Stimulated activated CD8-positive, alpha-beta memory T cell treated with anti-CD3 and anti-CD28 coated beads, Interleukin-15, amount 100 ng/mL, for 24 hours (primary cell): ENCODE measurements around the gene FRA10AC1.
"Not testable (repeated sequence)": the region's sequence is repeated elsewhere in the genome, so short reads cannot be mapped to it uniquely, and the experiment has no call there.

Source experiments
- DNase-seq: peaks from one replicate; pipeline ENCODE4 v3.0.0-alpha.2; 2020; ENCODE audit warnings: low read depth

The FRA10AC1 gene

DNA sequence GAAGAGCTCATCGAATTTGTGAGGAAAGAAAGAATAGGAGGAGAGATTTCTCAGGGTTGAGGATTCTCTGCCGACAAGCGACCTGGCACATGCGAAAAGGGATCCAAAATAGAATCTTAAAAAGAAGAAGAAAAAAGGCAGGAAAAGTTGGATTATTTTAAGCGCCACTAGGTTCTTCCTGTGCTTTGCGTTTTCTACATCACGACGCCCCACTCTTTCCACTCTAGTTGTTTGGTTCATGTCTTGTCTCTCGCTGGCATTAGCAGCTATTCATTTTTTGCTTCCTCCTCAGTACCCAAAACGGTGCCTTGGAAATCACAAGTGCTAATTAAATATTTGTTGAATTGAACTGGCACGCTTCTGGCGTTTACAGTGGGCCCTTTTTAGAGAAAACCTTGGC lies 674 bp upstream of the FRA10AC1 start:
- no peak for DNase-seq

DNA sequence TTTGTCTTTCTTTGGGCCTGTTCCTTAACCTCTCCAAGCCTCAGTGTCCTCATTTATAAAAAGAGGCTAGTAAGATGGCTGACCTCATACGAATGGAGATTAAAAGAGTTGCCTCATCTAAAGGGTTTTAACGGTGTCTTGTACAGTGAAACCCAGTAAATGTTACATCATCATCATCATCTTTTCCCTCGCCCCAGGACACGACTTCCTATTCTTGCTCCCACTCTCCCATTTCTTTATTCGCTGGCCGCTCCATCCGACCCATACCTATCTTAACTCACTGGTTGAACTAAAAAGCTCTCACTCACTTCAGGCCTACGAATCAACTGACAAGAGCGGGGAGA lies 554 bp downstream of the FRA10AC1 start:
- DNase-seq = no peak

GRCh38 chr10:93697207-93697606 lies 5.2 kb downstream of the FRA10AC1 start:
- no peak for DNase-seq

DNA sequence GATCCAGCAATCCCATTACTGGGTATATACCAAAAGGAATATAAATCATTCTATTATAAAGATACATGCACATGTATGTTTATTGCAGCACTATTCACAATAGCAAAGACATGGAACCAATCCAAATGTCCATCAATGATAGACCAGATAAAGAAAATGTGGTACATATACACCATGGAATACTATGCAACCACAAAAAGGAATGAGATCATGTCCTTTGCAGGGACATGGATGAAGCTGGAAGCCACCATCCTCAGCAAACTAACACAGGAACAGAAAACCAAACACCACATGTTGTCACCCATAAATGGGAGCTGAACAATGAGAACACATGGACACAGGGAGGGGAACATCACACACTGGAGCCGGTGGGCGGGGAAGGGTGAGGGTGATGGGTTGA lies 5.8 kb downstream of the FRA10AC1 start:
- not testable (repeated sequence) for DNase-seq

DNA sequence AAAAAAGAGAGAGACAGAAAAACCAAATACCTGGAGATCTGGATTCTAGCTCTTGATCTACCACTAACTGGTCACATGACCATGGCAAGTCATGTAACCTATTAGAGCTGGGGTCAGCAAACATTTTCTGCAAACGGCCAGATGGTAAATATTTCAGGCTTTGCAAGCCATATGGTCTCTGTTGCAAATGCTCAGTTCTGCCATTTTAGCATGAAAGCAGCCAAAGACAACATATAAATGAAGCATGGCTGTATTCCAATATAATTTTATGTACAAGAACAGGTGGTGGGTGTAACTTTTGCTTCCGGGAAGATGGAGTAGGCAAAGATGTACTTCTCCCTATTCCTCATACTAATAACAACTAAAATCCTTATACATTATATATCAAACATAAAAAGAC lies 6.7 kb downstream of the FRA10AC1 start:
- no peak for DNase-seq

- DNase-seq = no peak
Observed at GRCh38 chr10:93687737-93688136, 14.7 kb downstream of the FRA10AC1 start.

GRCh38 chr10:93680412-93681047 lies 21.9 kb downstream of the FRA10AC1 start:
- no peak for DNase-seq

- no peak for DNase-seq
Observed at GRCh38 chr10:93678805-93679587, 23.4 kb downstream of the FRA10AC1 start.

- DNase-seq = no peak
Observed at GRCh38 chr10:93678386-93678785, 24.0 kb downstream of the FRA10AC1 start.

DNA sequence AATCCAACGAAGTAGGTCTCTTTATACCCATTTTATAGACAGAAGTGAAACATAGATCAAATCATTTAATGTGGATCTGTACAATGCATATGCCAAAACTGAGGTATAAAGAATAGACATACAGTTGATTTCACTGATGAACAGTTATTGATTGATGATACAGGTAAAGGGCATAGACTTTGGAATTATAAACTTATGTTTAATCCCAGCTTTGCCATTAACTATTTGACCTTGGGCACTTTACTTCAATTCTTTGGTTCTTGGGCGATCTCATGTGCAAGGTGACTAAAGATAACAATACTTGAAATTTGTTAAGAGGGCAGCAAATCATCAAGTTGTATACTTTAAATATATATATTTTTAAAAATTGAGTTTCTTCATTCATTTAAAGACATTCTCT lies 28.6 kb downstream of the FRA10AC1 start:
- DNase-seq = no peak

GRCh38 chr10:93672890-93673289 lies 29.5 kb downstream of the FRA10AC1 start:
- no peak for DNase-seq

DNA sequence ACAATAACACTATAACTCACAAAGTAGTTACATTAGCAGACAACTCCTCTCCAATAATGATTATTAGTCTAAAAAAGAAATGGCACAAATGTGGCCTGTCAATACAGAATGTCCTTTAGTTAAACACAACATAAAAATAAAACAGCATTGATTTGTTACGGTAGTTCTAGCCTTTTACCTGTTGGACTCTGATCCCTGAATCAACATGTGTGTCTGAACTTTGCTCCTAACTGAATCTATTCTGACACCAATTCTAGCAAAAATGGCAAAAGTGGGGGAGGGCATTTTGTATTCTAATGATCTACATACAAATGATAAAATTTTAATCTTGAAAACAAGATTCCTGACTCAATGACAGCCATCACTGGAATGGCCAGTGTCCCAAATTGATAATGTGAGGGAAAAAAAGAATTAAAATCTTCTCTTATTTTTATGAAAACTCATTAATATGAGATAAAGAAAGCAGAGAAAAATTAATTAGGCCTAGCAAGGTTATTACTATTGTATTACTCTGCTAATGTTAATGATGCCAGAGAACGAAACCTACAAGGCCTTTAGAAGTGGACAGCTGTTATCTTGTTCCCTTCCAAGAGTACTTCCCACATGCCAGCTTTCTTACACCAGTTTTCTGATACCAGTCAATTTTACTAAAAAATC lies 30.2 kb downstream of the FRA10AC1 start:
- DNase-seq = no peak

DNA sequence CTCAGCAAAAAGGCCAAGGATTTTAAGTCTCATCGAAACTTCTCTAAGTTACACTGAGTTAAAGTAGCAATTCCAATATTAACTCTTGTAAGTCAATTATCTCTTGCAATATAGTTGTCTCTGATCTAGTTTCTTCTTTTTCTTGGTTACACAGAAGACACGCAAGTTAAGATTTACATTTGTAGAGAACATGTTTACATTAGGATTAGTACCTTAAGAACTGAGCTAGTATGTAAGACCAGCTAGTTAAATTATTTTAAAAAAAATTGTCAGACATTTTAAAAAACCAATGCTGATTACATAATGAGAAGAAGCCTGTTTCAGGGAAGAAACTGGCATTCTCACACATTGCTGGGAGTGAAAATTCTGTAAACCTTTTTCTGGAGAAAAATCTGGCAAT lies 31.4 kb downstream of the FRA10AC1 start:
- no peak for DNase-seq

GRCh38 chr10:93670372-93670771 lies 32.0 kb downstream of the FRA10AC1 start:
- DNase-seq = no peak

- no peak for DNase-seq
Observed at GRCh38 chr10:93667795-93668194, 34.6 kb downstream of the FRA10AC1 start.

DNA sequence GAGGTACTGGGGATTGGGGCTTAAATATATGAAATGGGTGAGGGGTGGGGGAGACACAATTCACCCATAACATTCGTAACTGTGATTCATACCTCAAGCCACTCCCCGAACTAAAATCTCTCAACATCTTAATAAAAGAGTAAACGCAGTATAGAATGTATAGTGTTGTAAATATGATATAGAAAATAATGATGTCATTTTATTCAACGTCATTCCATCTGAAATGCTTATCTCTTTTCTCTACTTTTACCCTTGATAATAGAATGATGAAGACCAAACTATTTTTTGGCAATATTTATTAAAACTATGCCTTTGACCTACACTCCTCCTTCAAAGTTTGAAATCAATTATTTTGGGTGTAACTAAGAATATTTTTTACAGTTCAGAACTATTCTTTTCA lies 36.4 kb downstream of the FRA10AC1 start:
- DNase-seq = no peak

DNA sequence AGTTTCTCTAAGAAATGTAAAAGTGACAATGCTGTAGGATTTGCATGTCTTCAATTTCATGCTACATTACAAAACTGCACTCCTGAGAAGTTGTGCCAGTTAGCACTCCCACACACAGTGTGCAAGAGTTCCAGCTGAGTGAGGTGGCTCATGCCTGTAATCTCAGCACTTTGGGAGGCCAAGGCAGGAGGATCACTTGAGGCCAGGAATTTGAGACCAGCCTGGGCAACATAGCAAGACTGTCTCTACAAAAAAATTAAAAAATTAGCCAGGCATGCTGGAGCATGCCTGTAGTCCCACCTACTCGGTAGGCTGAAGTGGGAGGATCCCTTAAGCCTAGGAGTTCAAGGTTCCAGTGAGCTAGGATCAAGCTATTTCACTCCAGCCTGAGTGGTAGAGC lies 44.6 kb downstream of the FRA10AC1 start:
- DNase-seq = no peak

DNA sequence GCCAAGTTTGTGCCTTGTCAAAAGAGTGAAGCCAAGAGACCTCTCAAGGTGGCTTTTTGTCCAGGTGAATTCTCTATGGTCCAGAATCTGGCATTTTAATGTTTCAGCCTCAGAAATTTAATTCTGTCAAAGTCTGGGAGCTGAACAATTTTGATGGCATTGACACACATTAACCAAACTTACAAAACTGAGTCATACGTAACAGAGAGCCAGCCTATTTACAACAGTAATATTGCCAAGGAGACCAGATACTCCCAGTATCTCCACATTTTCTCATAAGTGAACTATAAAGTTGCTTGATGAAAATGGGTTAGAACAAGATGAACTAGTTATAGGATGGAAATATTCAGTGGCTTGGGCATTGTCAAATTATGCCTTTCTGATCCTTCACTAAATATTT lies 46.2 kb downstream of the FRA10AC1 start:
- DNase-seq = no peak

DNA sequence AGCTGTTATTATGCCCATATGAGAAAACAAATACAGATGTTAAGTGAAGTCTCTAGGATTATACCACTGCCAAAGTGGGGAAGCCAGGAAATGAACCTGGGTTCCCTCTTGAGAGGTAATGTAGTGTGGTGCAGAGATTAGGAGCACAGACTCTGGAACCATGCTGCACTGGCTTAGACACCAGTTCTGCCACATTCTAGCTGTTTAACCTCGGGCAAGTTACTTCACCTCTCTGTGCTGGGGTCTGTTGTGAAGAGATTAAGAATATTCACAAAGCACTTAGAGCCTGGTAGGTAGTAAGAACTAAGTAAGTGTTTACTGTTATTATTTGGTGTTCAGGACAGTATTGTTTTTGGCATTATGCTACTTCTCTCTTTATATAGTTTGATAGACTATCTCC lies 48.2 kb downstream of the FRA10AC1 start:
- DNase-seq = no peak

GRCh38 chr10:93652857-93653256 lies 49.5 kb downstream of the FRA10AC1 start:
- no peak for DNase-seq

DNA sequence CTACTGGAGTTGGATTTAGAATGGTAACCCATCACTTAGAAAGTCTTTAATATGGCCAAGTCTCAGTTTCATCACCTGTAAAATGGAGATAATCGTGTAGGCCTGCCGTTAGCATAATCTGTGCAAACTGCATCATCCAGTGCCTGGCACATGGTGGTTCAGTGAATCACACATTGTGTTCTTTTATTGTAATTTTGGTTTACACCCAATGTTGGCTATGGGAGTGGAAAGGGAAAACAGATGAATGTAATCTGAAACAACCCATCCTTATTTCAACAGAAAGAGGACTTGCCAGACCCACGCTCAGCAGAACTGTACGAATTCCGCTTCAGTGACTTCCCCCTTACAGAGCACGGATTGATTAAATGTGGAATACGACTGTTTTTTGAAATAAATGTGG lies 62.6 kb downstream of the FRA10AC1 start:
- no peak for DNase-seq

- DNase-seq = no peak
Observed at GRCh38 chr10:93630625-93631557, 71.5 kb downstream of the FRA10AC1 start.
